8988T (cell line): ENCODE results near the gene LYVE1.

Source experiments
- DNase-seq: peaks from one replicate; pipeline ENCODE4 v3.0.0; 2011

LYVE1 gene

GRCh38 chr11:10551845-10552352, 16.6 kb downstream of the LYVE1 start:
- DNase-seq = no peak

GRCh38 chr11:10551290-10551592, 17.2 kb downstream of the LYVE1 start:
- no peak for DNase-seq

GRCh38 chr11:10550503-10551289, 17.8 kb downstream of the LYVE1 start:
- no peak for DNase-seq

GRCh38 chr11:10544491-10545465, 23.7 kb downstream of the LYVE1 start:
- no peak for DNase-seq

GRCh38 chr11:10543782-10544181, 24.7 kb downstream of the LYVE1 start:
- no peak for DNase-seq

- no peak for DNase-seq
Measured at GRCh38 chr11:10542776-10543175, 25.7 kb downstream of the LYVE1 start.

GRCh38 chr11:10541561-10541930, 26.9 kb downstream of the LYVE1 start:
- DNase-seq = no peak

GRCh38 chr11:10540915-10541560, 27.4 kb downstream of the LYVE1 start, which contains the start of gene RNF141:
Gene RNF141, minus strand, starts transcription at chr11:10541187. Its CDS starts 7,029 bp downstream, at chr11:10534158.
- peak; percentile 85 for DNase-seq

- DNase-seq = no peak
Measured at GRCh38 chr11:10540546-10540914, 27.9 kb downstream of the LYVE1 start.

GRCh38 chr11:10539339-10539738, 29.1 kb downstream of the LYVE1 start:
- no peak for DNase-seq

GRCh38 chr11:10538924-10539323, 29.5 kb downstream of the LYVE1 start:
- DNase-seq = no peak

GRCh38 chr11:10537600-10537999, 30.9 kb downstream of the LYVE1 start:
- DNase-seq = no peak

GRCh38 chr11:10534316-10534715, 34.1 kb downstream of the LYVE1 start:
- DNase-seq = no peak

GRCh38 chr11:10533323-10533722, 35.1 kb downstream of the LYVE1 start:
- DNase-seq = no peak

- DNase-seq = no peak
Measured at GRCh38 chr11:10532526-10532925, 35.9 kb downstream of the LYVE1 start.

GRCh38 chr11:10529279-10529678, 39.2 kb downstream of the LYVE1 start:
- no peak for DNase-seq

- DNase-seq = no peak
Measured at GRCh38 chr11:10528121-10528520, 40.3 kb downstream of the LYVE1 start.

GRCh38 chr11:10526974-10527918, 41.2 kb downstream of the LYVE1 start:
- no peak for DNase-seq

GRCh38 chr11:10524471-10524870, 44.0 kb downstream of the LYVE1 start:
- no peak for DNase-seq

GRCh38 chr11:10522921-10523320, 45.5 kb downstream of the LYVE1 start:
- DNase-seq = no peak

- no peak for DNase-seq
Measured at GRCh38 chr11:10522276-10522675, 46.2 kb downstream of the LYVE1 start.

- no peak for DNase-seq
Measured at GRCh38 chr11:10520562-10520961, 47.9 kb downstream of the LYVE1 start.
